ENCODE data around the gene POU2AF1.

POU2AF1 gene

GRCh38 chr11:111336582-111337256 lies 42.4 kb downstream of the POU2AF1 start:
- Histone ChIP-seq H3K27ac (ENCODE audit: low read depth, low read length) (no peak overlapping the region), H3K36me3 (ENCODE audit: control insufficient read depth, insufficient read depth, low read length) (no peaks in the 10 kb centered on the region), H3K4me1 (ENCODE audit: control insufficient read depth, insufficient read depth, low read length) (no peaks in the 10 kb centered on the region)

GRCh38 chr11:111336062-111336461 lies 43.0 kb downstream of the POU2AF1 start:
- Histone ChIP-seq H3K4me1 (ENCODE audit: control insufficient read depth, insufficient read depth, low read length) (no peaks in the 10 kb centered on the region), H3K9ac (ENCODE audit: low read length) (no peak overlapping the region), H3K36me3 (ENCODE audit: control insufficient read depth, insufficient read depth, low read length) (no peaks in the 10 kb centered on the region), H3K27ac (ENCODE audit: low read depth, low read length) (no peak overlapping the region), H3K27me3 (ENCODE audit: control insufficient read depth, insufficient read depth, low read length) (no peaks in the 10 kb centered on the region), H3K4me3 (ENCODE audit: low read length) (no peak overlapping the region)

More at GRCh38 chr11:111336582-111337256, 42.4 kb downstream of the POU2AF1 start:
- Histone ChIP-seq H3K27me3 (ENCODE audit: control insufficient read depth, insufficient read depth, low read length) (no peaks in the 10 kb centered on the region), H3K9ac (ENCODE audit: low read length) (no peak overlapping the region), H3K4me3 (ENCODE audit: low read length) (no peak overlapping the region)

- Histone ChIP-seq H3K36me3 (ENCODE audit: control insufficient read depth, insufficient read depth, low read length) (no peaks in the 10 kb centered on the region), H3K4me1 (ENCODE audit: control insufficient read depth, insufficient read depth, low read length) (peaks cover 2% of the 10 kb centered on the region), H3K27ac (ENCODE audit: low read depth, low read length) (no peak overlapping the region), H3K4me3 (ENCODE audit: low read length) (no peak overlapping the region), H3K9ac (ENCODE audit: low read length) (no peak overlapping the region), H3K27me3 (ENCODE audit: control insufficient read depth, insufficient read depth, low read length) (no peaks in the 10 kb centered on the region)
Observed at GRCh38 chr11:111335549-111335948, 43.5 kb downstream of the POU2AF1 start.

- Histone ChIP-seq H3K4me1 (ENCODE audit: control insufficient read depth, insufficient read depth, low read length) (peaks cover 8% of the 10 kb centered on the region), H3K36me3 (ENCODE audit: control insufficient read depth, insufficient read depth, low read length) (no peaks in the 10 kb centered on the region), H3K4me3 (ENCODE audit: low read length) (no peak overlapping the region), H3K9ac (ENCODE audit: low read length) (no peak overlapping the region), H3K27ac (ENCODE audit: low read depth, low read length) (no peak overlapping the region), H3K27me3 (ENCODE audit: control insufficient read depth, insufficient read depth, low read length) (no peaks in the 10 kb centered on the region)
Observed at GRCh38 chr11:111334532-111335502, 44.3 kb downstream of the POU2AF1 start.

GRCh38 chr11:111331711-111332479 lies 47.2 kb downstream of the POU2AF1 start:
- H3K9ac ChIP-seq (ENCODE audit: low read length) = no peak overlapping the region
- no peaks in the 10 kb centered on the region for H3K36me3 ChIP-seq (ENCODE audit: control insufficient read depth, insufficient read depth, low read length)
- no peak overlapping the region for H3K4me3 ChIP-seq (ENCODE audit: low read length)
- peaks cover 14% of the 10 kb centered on the region for H3K4me1 ChIP-seq (ENCODE audit: control insufficient read depth, insufficient read depth, low read length)
- peak overlapping the region; percentile 16 for H3K27ac ChIP-seq (ENCODE audit: low read depth, low read length)
- no peaks in the 10 kb centered on the region for H3K27me3 ChIP-seq (ENCODE audit: control insufficient read depth, insufficient read depth, low read length)

- Histone ChIP-seq H3K27me3 (ENCODE audit: control insufficient read depth, insufficient read depth, low read length) (no peaks in the 10 kb centered on the region), H3K36me3 (ENCODE audit: control insufficient read depth, insufficient read depth, low read length) (no peaks in the 10 kb centered on the region), H3K4me3 (ENCODE audit: low read length) (no peak overlapping the region), H3K4me1 (ENCODE audit: control insufficient read depth, insufficient read depth, low read length) (peaks cover 14% of the 10 kb centered on the region), H3K27ac (ENCODE audit: low read depth, low read length) (no peak overlapping the region), H3K9ac (ENCODE audit: low read length) (no peak overlapping the region)
Observed at GRCh38 chr11:111330234-111330893, 48.7 kb downstream of the POU2AF1 start.

- H3K9ac ChIP-seq (ENCODE audit: low read length) = no peak overlapping the region
- peaks cover 16% of the 10 kb centered on the region for H3K4me1 ChIP-seq (ENCODE audit: control insufficient read depth, insufficient read depth, low read length)
- peak overlapping the region; percentile 36 for H3K27ac ChIP-seq (ENCODE audit: low read depth, low read length)
- no peak overlapping the region for H3K4me3 ChIP-seq (ENCODE audit: low read length)
- H3K36me3 ChIP-seq (ENCODE audit: control insufficient read depth, insufficient read depth, low read length) = no peaks in the 10 kb centered on the region
- H3K27me3 ChIP-seq (ENCODE audit: control insufficient read depth, insufficient read depth, low read length) = no peaks in the 10 kb centered on the region
Observed at GRCh38 chr11:111329306-111330204, 49.5 kb downstream of the POU2AF1 start.

GRCh38 chr11:111327908-111328624 lies 51.0 kb downstream of the POU2AF1 start:
- no peaks in the 10 kb centered on the region for H3K36me3 ChIP-seq (ENCODE audit: control insufficient read depth, insufficient read depth, low read length)
- H3K4me1 ChIP-seq (ENCODE audit: control insufficient read depth, insufficient read depth, low read length) = peaks cover 20% of the 10 kb centered on the region
- H3K9ac ChIP-seq (ENCODE audit: low read length) = no peak overlapping the region
- peak overlapping the region; percentile 63 for H3K27ac ChIP-seq (ENCODE audit: low read depth, low read length)
- H3K4me3 ChIP-seq (ENCODE audit: low read length) = no peak overlapping the region
- no peaks in the 10 kb centered on the region for H3K27me3 ChIP-seq (ENCODE audit: control insufficient read depth, insufficient read depth, low read length)

GRCh38 chr11:111326824-111327223 lies 52.3 kb downstream of the POU2AF1 start:
- H3K27ac ChIP-seq (ENCODE audit: low read depth, low read length) = no peak overlapping the region
- no peak overlapping the region for H3K9ac ChIP-seq (ENCODE audit: low read length)
- peaks cover 20% of the 10 kb centered on the region for H3K4me1 ChIP-seq (ENCODE audit: control insufficient read depth, insufficient read depth, low read length)
- no peaks in the 10 kb centered on the region for H3K36me3 ChIP-seq (ENCODE audit: control insufficient read depth, insufficient read depth, low read length)
- H3K4me3 ChIP-seq (ENCODE audit: low read length) = no peak overlapping the region
- H3K27me3 ChIP-seq (ENCODE audit: control insufficient read depth, insufficient read depth, low read length) = no peaks in the 10 kb centered on the region

- peaks cover 15% of the 10 kb centered on the region for H3K4me1 ChIP-seq (ENCODE audit: control insufficient read depth, insufficient read depth, low read length)
- H3K36me3 ChIP-seq (ENCODE audit: control insufficient read depth, insufficient read depth, low read length) = no peaks in the 10 kb centered on the region
- H3K4me3 ChIP-seq (ENCODE audit: low read length) = no peak overlapping the region
- no peaks in the 10 kb centered on the region for H3K27me3 ChIP-seq (ENCODE audit: control insufficient read depth, insufficient read depth, low read length)
- H3K27ac ChIP-seq (ENCODE audit: low read depth, low read length) = no peak overlapping the region
- no peak overlapping the region for H3K9ac ChIP-seq (ENCODE audit: low read length)
Observed at GRCh38 chr11:111325259-111325658, 53.8 kb downstream of the POU2AF1 start.
